Measurements from ENCODE around the gene HMOX1. TPM values are rescaled to one million over a fixed set of nuclear protein-coding genes. Genes with fewer than 3 reads are reported as not detected.

Gene HMOX1
- total RNA-seq, 2 experiments from 2014 or later, result 0.22 TPM; not detected in 1

GRCh38 chr22:35349704-35350538 lies 31.0 kb upstream of the HMOX1 start:
- intact Hi-C loops (cut with micrococcal nuclease), result loop anchor here (5.0 to 10.0 kb wide), 2 partner anchors 232 to 275 kb away; no protein-coding TSS in a partner anchor
- TF ChIP-seq, protein P1, sequence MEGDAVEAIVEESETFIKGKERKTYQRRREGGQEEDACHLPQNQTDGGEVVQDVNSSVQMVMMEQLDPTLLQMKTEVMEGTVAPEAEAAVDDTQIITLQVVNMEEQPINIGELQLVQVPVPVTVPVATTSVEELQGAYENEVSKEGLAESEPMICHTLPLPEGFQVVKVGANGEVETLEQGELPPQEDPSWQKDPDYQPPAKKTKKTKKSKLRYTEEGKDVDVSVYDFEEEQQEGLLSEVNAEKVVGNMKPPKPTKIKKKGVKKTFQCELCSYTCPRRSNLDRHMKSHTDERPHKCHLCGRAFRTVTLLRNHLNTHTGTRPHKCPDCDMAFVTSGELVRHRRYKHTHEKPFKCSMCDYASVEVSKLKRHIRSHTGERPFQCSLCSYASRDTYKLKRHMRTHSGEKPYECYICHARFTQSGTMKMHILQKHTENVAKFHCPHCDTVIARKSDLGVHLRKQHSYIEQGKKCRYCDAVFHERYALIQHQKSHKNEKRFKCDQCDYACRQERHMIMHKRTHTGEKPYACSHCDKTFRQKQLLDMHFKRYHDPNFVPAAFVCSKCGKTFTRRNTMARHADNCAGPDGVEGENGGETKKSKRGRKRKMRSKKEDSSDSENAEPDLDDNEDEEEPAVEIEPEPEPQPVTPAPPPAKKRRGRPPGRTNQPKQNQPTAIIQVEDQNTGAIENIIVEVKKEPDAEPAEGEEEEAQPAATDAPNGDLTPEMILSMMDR (IDR thresholded peaks at IDR 0.05), result no peak
- H3K27ac Mint-ChIP-seq, result no peak overlapping the region
- POLR2A ChIA-PET, result interaction anchor here (1.6 kb wide), 1 partner anchor 298 kb away, joined by 4 read pairs; the partner anchor contains the start of gene APOL6
- peaks cover 2% of the 10 kb centered on the region for H3K36me3 Mint-ChIP-seq (ENCODE audit: low read depth)
- no peak overlapping the region for H3K4me3 Mint-ChIP-seq
- DNase-seq, result no peak
- CTCF ChIA-PET, result interaction anchor here (0.6 to 2.4 kb wide), 15 partner anchors 9 to 340 kb away, joined by 3 to 36 read pairs (median 6); no protein-coding TSS in a partner anchor
- peaks cover 26% of the 10 kb centered on the region for H3K4me1 Mint-ChIP-seq (ENCODE audit: low read depth)
- no peaks in the 10 kb centered on the region for H3K9me3 Mint-ChIP-seq
- no peak for ATAC-seq
- H3K27me3 Mint-ChIP-seq, result peaks cover 7% of the 10 kb centered on the region

GRCh38 chr22:35350539-35351503 lies 30.1 kb upstream of the HMOX1 start:
- intact Hi-C loops (cut with micrococcal nuclease), result loop anchor here (5.0 to 10.0 kb wide), 2 partner anchors 231 to 274 kb away; no protein-coding TSS in a partner anchor
- ChIA-PET POLR2A (interaction anchor here (0.8 to 1.6 kb wide), 7 partner anchors 17 to 702 kb away, joined by 3 to 4 read pairs (median 3); partner anchors contain the start of gene APOL6), CTCF (interaction anchor here (0.6 to 2.4 kb wide), 47 partner anchors 8 to 606 kb away, joined by 3 to 36 read pairs (median 4); partner anchors contain the start of genes HMOX1 and TOM1)
- H3K36me3 Mint-ChIP-seq (ENCODE audit: low read depth), result peaks cover under 1% of the 10 kb centered on the region
- peak overlapping the region; percentile 78 for H3K4me3 Mint-ChIP-seq
- TF ChIP-seq, protein P1 (IDR thresholded peaks at IDR 0.05), result peak; percentile 91
- no peaks in the 10 kb centered on the region for H3K9me3 Mint-ChIP-seq
- peak; percentile 90 for DNase-seq
- peak; percentile 91 for ATAC-seq
- peak overlapping the region; percentile 60 for H3K27ac Mint-ChIP-seq
- H3K4me1 Mint-ChIP-seq (ENCODE audit: low read depth), result peaks cover 26% of the 10 kb centered on the region
- peaks cover 12% of the 10 kb centered on the region for H3K27me3 Mint-ChIP-seq

DNA sequence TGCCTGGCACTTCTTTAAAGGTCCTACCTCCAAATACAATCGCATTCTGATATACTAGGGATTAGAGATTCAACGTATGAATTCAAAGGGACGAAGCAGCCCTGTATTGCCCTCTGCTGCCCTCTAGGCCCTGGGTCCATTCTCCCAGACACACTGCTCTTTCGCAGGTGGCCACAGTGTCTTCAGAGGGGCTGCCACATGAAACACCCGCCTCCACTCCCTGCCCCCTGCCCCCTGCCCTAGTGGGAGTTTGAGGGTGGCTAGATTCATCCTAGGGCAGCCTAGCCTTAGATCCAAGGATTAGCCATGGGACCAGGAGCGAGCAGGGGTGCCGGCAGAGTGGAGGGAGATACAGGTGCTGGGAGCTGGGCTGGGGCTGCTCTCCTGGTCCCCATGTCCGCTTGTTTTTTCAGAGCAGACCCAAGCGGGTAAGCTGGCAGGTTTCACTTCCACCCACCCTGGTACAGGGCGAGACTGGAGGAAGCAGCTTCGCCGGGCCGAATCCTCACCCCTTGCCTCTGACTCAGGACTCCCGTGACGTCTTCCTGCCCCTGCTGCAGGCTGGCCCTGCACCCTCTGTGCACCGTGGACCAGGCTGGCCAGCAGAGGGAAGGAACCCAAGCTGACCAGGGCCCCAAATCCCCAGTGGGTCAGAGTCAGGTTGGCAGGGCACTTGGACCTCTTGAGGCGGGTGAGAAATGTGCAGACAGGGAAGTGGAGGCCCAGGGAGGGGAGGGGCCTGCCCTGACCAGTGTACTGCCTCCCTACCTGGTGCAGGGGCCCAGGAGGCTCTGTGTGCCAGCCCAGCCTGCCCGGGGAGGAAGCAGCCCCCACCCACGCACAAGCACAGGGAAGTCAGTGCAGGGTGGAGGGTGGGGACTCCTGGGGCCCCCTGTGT lies 28.4 kb upstream of the HMOX1 start:
- intact Hi-C loops (cut with micrococcal nuclease), result loop anchor here (5.0 to 10.0 kb wide), 2 partner anchors 230 to 272 kb away; no protein-coding TSS in a partner anchor

More for the DNA sequence above, 28.4 kb upstream of the HMOX1 start:
- TF ChIP-seq, protein P1 (IDR thresholded peaks at IDR 0.05), result peak; percentile 20
- peaks cover 28% of the 10 kb centered on the region for H3K4me1 Mint-ChIP-seq (ENCODE audit: low read depth)
- ChIA-PET POLR2A (interaction anchor here (0.6 to 1.4 kb wide), 4 partner anchors 42 to 744 kb away, joined by 3 read pairs; no protein-coding TSS in a partner anchor), CTCF (interaction anchor here (0.7 to 1.9 kb wide), 5 partner anchors 11 to 230 kb away, joined by 3 to 7 read pairs (median 3); no protein-coding TSS in a partner anchor)
- H3K4me3 Mint-ChIP-seq, result peak overlapping the region; percentile 55
- peak; percentile 89 for DNase-seq
- H3K27ac Mint-ChIP-seq, result peak overlapping the region; percentile 87
- H3K27me3 Mint-ChIP-seq, result peaks cover 17% of the 10 kb centered on the region
- no peaks in the 10 kb centered on the region for H3K36me3 Mint-ChIP-seq (ENCODE audit: low read depth)
- no peaks in the 10 kb centered on the region for H3K9me3 Mint-ChIP-seq
- peak; percentile 72 for ATAC-seq
